NCI-H748 (cell line): ENCODE results near the gene HEG1.
"Not testable (repeated sequence)": the region's sequence is repeated elsewhere in the genome, so short reads cannot be mapped to it uniquely, and the experiment has no call there.

Source experiments
- DNase-seq: peaks from one replicate; lab custom pipeline; 2025; ENCODE audit not compliant: unreplicated experiment; lab: John Stamatoyannopoulos, UW

The HEG1 gene, protein sequence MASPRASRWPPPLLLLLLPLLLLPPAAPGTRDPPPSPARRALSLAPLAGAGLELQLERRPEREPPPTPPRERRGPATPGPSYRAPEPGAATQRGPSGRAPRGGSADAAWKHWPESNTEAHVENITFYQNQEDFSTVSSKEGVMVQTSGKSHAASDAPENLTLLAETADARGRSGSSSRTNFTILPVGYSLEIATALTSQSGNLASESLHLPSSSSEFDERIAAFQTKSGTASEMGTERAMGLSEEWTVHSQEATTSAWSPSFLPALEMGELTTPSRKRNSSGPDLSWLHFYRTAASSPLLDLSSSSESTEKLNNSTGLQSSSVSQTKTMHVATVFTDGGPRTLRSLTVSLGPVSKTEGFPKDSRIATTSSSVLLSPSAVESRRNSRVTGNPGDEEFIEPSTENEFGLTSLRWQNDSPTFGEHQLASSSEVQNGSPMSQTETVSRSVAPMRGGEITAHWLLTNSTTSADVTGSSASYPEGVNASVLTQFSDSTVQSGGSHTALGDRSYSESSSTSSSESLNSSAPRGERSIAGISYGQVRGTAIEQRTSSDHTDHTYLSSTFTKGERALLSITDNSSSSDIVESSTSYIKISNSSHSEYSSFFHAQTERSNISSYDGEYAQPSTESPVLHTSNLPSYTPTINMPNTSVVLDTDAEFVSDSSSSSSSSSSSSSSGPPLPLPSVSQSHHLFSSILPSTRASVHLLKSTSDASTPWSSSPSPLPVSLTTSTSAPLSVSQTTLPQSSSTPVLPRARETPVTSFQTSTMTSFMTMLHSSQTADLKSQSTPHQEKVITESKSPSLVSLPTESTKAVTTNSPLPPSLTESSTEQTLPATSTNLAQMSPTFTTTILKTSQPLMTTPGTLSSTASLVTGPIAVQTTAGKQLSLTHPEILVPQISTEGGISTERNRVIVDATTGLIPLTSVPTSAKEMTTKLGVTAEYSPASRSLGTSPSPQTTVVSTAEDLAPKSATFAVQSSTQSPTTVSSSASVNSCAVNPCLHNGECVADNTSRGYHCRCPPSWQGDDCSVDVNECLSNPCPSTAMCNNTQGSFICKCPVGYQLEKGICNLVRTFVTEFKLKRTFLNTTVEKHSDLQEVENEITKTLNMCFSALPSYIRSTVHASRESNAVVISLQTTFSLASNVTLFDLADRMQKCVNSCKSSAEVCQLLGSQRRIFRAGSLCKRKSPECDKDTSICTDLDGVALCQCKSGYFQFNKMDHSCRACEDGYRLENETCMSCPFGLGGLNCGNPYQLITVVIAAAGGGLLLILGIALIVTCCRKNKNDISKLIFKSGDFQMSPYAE (N-terminal part only)

DNA sequence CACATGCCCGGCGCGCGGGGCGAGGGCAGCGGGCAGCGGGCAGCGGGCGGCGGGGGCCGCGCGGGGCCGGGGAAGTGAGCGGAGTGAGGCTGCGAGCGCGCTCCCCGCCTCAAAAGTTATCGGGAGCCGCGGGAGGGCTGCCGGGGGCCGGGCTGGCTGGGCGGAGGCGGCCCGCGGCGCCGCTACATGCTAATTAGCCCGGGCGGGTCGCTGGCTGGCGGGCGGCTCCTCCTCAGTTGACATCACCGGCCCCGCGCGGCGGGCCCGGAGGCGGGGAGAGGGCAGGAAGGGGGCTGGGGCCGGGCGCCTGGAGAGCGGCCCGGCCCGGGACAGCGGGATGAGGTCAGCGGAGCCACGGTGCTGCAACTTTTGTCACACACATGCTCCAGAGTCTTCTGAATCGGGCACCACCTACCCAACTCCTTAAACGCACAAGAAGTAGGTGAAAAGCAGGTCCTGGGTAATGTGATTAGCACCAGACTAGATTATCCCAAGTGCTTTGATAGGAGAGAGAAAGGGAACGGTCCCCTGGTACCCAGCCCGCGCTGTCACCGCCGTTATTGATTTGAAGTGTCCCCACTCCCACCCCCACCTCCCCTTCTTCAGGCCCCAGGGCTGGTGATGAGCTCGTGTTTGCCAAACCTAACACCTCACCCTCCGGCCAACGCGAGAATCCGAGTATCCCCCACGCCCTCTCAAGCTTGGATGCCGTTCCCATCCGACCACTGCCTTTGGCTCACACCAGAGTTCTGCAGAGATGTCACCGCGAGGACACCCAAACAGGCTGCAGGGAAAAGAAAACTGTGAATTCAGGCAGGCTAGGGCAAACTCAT is at the start of gene HEG1:
Gene HEG1 (minus strand): TSS at position 85 of the 833 bp plus-strand sequence. CDS start 107 bp downstream, outside the sequence.
- peak; percentile 52 for DNase-seq

DNA sequence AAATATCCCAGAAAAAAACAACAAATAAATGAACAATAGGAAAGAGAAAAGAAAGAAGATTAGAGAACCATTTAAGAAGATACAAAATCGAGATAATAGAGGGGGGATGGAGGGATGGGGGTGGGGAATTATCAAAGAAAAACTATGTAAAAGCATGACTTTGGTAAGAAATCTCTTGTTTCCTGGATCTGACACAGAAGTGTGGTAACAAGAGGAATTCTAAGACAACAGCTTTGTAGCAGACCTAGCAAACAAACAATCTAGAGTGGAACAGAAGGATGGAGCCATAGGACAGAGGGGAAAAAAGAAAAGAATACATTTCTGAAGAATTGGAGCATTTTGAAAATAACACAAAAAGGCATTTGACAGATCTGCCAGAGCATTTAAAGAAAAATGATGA is 49.3 kb upstream of the HEG1 start:
- DNase-seq = no peak

DNA sequence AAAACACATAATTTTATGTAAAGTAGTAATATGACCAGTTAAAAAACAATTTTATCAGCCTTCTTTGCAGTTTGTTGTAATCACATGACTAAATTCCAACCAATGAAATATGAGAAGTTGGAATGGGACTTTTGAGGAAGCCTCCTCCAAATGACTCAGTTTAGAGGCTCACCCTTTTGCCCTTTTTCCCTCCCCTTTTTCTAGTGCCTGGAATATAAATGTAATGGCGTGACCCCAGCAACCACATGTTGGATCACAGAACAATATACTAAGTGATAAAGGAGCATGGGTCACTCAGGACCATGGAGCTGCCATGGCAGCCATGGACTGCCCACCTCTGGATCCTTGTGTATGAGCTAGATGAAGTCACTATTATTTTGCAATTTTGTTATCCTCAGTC is 48.8 kb upstream of the HEG1 start:
- DNase-seq = no peak

DNA sequence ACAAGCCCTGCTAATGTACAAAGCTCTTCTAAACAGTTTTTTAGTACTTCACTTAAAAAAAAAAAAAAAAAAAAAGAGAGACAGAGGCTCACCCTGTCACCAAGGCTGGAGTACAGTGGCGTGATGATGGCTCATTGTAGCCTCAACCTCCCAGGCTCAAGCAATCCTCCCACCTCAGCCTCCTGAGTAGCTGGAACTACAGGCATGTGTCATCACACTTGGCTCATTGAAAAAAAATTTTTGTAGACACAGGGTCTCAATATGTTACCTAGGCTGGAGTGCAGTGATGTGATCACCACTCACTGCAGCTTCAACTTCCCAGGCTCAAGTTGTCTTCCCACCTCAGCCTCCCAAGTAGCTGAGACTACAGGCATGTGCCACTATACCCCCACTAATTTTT is 47.6 kb upstream of the HEG1 start:
- DNase-seq = no peak

DNA sequence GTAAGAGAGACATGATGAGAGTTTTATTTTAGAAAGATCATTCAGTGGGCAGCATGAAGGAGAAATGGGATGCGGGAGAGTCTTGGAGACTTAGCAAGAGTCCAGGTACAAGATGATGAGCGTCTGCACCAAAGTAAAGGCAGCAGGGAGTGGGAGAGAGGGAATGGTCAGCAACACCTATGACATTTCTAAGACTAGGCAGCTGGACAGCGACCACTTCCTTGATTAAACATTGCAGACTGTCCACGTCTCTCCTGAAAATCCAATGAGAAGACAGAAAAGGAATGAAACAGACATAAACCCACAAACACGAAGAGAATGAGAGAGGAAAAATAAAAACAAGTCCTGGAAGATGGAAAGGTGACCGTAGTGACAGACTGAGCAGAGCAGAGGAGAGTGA is 46.7 kb upstream of the HEG1 start:
- no peak for DNase-seq

DNA sequence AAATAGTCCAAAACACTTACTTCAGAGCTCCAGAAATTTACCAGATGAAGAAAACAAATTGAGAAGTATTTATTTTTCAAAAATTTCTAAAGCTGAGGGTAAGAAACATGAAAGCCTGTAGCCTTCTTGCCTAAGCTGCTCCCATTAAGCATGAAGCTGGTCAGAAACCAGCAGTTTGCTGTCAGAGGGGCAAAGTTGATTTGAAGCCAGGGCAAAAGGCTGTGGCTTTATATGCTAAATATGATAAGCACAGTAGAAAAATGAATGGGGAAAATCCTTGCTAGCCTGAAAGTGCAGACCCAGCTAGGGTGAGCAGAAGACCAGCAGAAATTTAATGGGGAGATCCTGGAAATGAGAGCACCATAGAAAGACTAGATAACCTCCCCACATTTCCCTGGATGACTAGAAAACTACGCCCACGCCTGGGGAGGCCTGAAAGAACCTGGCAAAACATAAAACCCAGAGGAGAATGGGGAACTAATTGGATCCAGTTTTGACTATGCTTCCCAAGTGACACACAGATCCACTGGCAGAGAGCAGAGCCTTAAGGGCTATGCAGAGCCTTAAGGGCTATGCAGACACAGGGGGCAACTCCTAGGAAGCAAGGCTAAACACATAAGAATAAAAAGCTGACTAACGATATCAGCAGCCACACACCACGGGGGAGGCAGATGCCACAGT is 43.0 kb upstream of the HEG1 start:
- no peak for DNase-seq

DNA sequence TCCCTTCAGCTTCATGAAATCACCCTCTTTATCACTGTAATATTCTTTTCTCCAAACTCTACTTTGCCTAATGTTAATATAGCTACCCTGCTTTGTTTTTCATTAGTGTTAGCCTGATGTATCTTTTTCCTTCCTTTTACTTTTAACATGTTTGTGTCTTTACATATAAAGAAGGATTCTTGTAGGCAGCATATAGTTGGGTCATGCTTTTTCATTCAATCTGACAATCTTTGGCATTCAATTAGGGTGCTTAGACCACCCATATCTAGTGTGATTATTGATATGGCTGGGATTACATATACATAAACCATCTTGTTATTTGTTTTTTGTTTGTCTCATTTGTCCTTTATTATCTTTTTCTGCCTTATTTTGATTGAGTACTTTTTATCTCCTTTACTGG is 34.9 kb upstream of the HEG1 start:
- no peak for DNase-seq

DNA sequence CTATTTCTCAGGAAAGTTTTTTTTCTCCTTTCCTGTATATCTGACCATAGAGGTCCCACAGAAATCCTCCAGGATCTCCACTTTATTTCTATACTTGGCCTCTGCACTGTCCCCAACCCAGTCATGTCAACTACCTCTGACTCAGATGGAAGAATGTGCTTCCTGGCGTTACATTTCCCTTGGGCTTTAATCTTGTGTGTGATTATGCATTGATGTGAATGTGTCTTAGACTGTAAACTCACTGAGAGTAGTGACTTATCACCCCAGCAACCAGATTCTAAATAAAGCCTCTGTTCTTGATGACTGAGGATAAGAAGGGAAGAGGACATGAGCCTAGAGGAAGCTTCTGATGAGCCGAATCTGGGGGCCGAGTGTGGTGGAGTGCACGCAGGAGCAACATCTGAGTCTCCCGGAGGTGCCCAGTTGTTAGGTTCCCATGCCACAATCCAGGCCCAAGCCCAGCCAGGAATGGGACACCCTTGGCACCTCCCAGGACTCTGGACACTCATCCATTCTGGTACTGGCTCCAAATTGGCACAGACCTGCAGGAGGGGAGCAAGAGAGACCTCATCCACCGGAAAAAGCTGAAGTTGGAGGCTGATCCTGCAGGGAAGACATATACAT is 32.1 kb upstream of the HEG1 start:
- DNase-seq = no peak

DNA sequence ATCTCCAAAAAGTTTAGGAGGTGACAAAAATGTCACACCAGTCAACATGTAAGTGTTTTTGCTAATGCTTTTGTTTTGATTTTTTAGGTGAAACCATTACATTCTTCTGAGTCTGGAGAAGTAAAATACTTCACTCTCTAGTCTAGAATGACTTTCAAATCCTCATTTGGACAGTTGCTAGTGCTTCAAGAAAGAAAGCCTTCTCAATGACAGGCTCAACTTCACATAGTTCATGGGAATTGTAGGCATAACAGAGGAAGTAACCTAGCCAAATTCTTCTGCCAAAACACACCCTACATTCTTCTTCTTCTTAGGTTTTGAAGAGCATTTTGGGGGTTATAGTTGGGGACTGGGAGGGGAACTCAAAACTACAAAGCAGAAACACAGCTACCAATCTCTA is 29.4 kb upstream of the HEG1 start:
- DNase-seq = no peak

DNA sequence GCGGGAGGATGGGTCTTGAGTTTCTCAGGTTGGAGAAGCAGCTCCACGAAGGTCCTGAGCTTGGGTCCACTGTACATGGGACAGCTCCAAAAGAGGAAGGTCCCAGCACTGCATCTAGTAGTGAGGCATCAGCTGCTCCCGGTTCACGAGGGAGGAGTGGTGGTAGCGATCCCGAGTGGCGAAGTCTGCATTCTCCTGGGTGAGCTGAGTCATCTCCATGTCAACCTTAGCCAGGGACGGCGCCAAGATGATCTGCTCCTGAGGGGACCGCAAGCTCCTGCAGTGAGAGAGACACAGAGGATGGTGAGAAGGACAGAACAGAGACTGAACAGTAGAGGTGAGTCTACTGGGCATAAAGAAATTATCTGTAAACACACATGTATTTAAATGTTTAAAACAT is 28.0 kb upstream of the HEG1 start:
- no peak for DNase-seq

DNA sequence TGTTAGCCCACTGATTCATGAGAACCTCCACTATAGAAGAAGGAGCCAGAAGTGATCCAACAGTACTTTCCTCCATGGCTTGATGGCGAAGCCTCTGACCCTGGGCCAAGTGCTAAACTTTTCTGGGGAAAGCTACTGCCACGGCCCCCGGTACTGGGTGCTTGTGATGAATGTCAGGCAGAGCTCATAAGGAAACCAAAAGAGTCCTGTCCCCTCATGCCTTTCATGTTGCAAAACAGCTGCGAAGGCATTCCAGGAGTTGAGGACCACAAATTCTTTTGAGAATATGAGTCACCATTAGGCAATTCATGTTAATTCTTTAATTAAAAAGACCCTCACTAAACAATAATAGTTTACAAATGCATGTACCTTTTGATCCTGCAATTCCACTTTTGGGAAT is 26.5 kb upstream of the HEG1 start:
- not testable (repeated sequence) for DNase-seq

DNA sequence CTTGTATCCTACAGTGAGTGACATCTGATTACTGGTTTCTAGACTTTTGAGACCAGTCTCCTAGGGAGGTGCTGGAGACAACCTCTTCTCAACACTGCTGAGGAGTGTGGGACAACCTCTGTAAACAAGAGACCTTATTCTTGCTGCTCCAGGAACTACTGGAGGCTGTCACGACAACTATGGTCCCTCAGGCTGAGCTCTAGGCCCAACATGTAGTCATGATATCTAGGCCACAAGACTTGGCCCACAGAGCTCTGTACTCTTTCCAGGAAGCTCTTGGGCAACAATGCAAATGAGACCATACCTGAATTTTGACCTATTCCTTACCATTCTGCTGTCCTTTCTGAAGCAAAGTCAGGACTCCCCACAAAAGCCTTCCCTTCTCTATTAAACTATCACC is 24.3 kb upstream of the HEG1 start:
- no peak for DNase-seq

DNA sequence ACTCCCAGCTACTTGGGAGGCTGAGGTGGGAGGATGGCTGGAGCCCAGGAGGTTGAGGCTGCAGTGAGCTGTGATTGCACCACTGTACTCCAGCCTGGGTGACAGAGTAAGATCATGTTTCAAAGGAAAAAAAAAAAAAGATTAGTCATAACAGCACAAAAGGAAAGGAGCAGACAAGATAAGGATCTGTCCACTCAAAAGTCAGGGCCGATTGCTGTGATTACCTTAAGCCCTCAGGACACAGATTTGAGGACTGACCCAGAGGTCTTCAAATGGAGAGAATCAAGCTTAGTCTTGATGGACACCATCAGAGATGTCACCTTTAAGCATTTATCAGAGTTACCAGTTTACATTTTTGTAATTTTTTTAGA is 23.9 kb upstream of the HEG1 start:
- no peak for DNase-seq

DNA sequence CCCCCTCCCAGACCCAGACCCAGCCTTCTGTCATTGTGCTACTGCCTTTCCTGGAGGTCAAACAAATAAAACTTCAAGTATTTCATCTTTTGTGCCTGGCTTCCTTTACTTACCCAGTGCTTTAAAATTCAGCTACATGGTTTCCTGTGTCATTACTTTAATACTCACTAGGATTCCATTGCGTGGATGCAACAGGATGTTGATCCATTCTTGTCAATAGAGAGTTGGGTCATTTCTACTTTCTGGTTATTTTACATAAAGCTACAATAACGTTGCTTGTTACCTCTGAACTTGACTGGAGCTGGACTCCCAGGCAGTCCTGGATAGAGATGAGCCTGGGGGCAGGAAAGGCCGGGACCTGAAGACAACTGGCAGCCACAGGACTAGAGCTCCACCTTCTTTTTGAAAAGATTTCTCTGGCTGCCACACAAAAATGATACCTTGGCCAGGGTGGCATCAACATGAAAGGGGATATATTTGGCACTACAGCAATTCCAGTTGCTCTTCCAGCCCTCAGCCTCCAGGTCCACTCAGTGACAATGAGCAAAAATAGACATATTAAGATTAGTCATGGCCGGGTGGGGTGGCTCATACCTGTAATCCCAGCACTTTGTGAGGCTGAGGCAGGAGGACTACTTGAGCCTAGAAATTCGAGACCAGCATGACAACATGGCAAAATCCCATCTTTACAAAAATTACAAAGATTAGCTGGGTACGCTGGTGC is 23.3 kb upstream of the HEG1 start:
- no peak for DNase-seq

DNA sequence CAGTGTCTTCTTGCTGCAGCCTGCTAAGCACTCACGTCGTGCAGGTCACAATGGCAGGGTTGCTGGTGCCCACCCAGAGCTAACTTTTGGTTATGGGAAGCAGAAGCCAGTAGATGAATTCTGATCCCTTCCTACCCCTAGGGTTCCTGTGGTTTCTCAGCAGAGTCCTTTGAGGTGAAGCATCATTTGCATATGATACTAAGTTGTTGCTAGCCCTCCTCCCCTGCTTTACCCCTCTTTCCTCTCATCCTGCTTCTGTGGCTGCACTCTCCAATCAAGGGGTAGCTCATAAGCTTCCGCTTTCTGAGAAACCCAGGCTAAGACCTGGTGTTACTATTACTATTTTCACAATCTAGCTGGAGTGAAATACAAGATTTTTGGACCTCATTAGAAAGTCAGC is 22.1 kb upstream of the HEG1 start:
- DNase-seq = no peak

DNA sequence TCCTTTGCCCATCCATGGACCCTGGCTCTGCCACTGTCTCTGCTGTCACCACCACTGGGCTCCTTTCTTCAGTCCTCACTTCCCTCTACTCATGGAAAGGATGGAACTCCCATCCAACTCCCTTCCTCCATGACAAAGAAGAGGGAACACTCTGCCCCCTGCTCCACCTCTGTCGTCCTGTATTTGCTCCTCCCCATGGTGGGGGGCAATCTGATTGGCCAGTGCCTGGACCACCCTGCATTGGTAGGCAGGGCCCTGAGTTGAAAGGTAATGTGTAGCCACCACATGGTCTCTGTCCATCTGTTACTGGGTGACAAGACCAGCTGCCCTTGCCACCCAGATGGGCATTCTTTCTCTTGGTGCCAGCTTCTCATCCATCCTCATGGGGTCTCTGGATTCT is 20.7 kb upstream of the HEG1 start:
- no peak for DNase-seq

DNA sequence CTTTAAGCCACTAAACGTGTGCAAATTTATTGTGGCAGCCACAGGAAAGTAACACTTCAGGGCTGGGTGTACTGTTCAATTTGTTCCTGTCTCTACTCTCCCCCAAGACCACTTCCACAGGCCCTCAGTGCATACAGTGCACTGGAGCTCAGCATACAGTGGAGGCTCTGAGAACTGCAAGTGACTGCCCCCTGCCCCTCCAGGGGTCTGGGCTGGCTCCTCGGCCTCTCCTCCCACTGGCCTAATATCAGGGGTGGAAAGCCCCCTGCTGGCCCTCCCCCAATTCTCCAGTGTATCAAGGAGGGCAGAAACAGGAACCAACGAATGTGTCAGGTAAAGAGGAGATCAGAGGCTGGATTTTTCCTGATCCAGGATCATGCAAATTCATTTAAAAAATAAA is 19.9 kb upstream of the HEG1 start:
- DNase-seq = no peak

DNA sequence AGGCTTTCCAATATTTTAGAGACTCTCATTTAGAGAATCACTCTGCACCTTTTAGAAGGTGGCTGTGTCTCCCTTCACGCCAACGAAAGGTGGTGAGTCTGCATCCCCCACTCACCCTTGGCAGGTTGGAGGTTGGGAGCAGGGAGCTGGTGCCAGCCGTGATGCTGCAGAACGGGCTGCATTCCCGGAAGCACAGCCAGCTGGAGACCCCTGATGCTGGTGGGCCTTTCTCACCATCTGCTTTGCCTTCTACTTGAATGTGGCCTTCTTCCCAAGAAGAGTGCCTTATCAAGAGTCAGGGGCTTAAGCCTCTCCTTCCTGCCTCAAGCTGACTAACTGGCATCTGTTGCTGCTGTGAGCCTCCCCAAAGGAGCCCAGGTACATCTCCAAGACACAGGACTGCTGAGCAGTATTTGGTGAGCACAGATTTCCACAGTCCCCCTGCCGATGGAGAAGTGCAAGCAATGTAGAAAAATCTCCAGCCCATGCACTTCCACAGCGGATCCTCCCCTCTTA is 17.7 kb upstream of the HEG1 start:
- no peak for DNase-seq
